ENCODE data around the gene AKAP7. TPM values are rescaled to one million over a fixed set of nuclear protein-coding genes. Genes with fewer than 3 reads are reported as not detected.

AKAP7 gene
- polyA plus RNA-seq, 2 of the 4 experiments (the other 2 are of a cell fraction), result 2.5 to 3.7 TPM

DNA sequence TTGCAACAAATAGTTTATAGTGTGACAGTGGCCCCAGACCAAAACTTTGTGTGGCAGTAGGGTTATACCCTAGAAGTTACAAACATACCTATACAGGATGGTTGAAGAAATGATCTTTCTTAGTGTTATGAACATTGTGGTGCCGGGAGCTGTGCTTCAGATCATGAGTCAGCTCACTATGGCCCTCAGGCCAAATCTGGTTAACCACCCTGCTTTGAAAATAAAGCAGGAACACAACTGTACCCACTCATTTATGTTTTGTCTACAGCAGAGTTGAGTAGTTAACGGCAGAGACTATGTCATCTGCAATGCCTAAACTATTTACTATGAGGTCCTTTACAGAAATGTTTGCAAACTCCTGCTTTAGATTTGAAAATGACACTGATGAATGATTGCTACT is 24.3 kb downstream of the AKAP7 start:
- CTCF ChIA-PET, result no interaction called here
- Histone ChIP-seq H3K9me3 (no peaks in the 10 kb centered on the region), H3K27ac (no peak overlapping the region), H3K4me2 (no peak overlapping the region), H3K4me3 (no peak overlapping the region), H3K4me1 (no peaks in the 10 kb centered on the region)
- FAIRE-seq (no peak), DNase-seq (ENCODE audit: low read depth in 1 of 2, low spot score in 1 of 2) (no peak), ATAC-seq (no peak)
- POLR2A ChIA-PET, result no interaction called here
- TF ChIP-seq CHD2 (IDR thresholded peaks at IDR 0.05; ENCODE audit: low read length, partially characterized antibody), result no peak
- no peak for TF ChIP-seq SMC3 (IDR thresholded peaks at IDR 0.05)
- TF ChIP-seq HOXB13 (CRISPR knock-in tag; IDR thresholded peaks at IDR 0.05; ENCODE audit: low read depth), result no peak
- TF ChIP-seq ATOH8 (CRISPR knock-in tag; IDR thresholded peaks at IDR 0.05; ENCODE audit: low read depth), result no peak
- TF ChIP-seq FOSL2 (IDR thresholded peaks at IDR 0.05), result no peak
- no peak for TF ChIP-seq FOSL2 (CRISPR knock-in tag; IDR thresholded peaks at IDR 0.05)
- no peak for TF ChIP-seq JUN (IDR thresholded peaks at IDR 0.05)
- TF ChIP-seq FOSB (CRISPR knock-in tag; IDR thresholded peaks at IDR 0.05), result no peak
- no peak for TF ChIP-seq RAD21 (conservative IDR thresholded peaks at IDR 0.05 in 1 of 2, IDR thresholded peaks at IDR 0.05 in 1 of 2)
- WGBS (ENCODE audit: missing lambda C conversion rate), result 65% methylated on average over 2 of the region's 2 CpGs

GRCh38 chr6:131160254-131160758 is 25.0 kb downstream of the AKAP7 start:
- ChIA-PET CTCF (no interaction called here), POLR2A (no interaction called here)
- H3K4me2 ChIP-seq, result no peak overlapping the region
- no peak for TF ChIP-seq RCOR1 (IDR thresholded peaks at IDR 0.05; ENCODE audit: low read depth, low read length)
- TF ChIP-seq CTCF (IDR thresholded peaks at IDR 0.05), result no peak
- TF ChIP-seq HEYL (CRISPR knock-in tag; IDR thresholded peaks at IDR 0.05), result no peak
- TF ChIP-seq, protein P1, sequence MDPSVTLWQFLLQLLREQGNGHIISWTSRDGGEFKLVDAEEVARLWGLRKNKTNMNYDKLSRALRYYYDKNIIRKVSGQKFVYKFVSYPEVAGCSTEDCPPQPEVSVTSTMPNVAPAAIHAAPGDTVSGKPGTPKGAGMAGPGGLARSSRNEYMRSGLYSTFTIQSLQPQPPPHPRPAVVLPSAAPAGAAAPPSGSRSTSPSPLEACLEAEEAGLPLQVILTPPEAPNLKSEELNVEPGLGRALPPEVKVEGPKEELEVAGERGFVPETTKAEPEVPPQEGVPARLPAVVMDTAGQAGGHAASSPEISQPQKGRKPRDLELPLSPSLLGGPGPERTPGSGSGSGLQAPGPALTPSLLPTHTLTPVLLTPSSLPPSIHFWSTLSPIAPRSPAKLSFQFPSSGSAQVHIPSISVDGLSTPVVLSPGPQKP (IDR thresholded peaks at IDR 0.05; ENCODE audit: low read depth, low read length), result no peak
- TF ChIP-seq, protein P2, sequence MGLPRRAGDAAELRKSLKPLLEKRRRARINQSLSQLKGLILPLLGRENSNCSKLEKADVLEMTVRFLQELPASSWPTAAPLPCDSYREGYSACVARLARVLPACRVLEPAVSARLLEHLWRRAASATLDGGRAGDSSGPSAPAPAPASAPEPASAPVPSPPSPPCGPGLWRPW (IDR thresholded peaks at IDR 0.05), result no peak
- no peak for TF ChIP-seq TP53 (CRISPR knock-in tag; IDR thresholded peaks at IDR 0.05)
- TF ChIP-seq POLR2AphosphoS2 (conservative IDR thresholded peaks at IDR 0.05; ENCODE audit: low read length), result no peak
- TF ChIP-seq ZC3H11A (IDR thresholded peaks at IDR 0.05), result no peak
- no peak for TF ChIP-seq JUNB (IDR thresholded peaks at IDR 0.05)
- no peak for TF ChIP-seq CBX8 (IDR thresholded peaks at IDR 0.05)
- TF ChIP-seq PBX3 (IDR thresholded peaks at IDR 0.05), result no peak
- TF ChIP-seq RARB (CRISPR knock-in tag; IDR thresholded peaks at IDR 0.05), result no peak
- TF ChIP-seq MAFK (IDR thresholded peaks at IDR 0.05; ENCODE audit: partially characterized antibody), result no peak
- TF ChIP-seq TFCP2L1 (CRISPR knock-in tag; IDR thresholded peaks at IDR 0.05), result no peak
- no peak for TF ChIP-seq KDM1A (IDR thresholded peaks at IDR 0.05; ENCODE audit: low read depth)
- TF ChIP-seq FOXS1 (CRISPR knock-in tag; IDR thresholded peaks at IDR 0.05), result no peak
- TF ChIP-seq RAD21 (conservative IDR thresholded peaks at IDR 0.05 in 1 of 2, IDR thresholded peaks at IDR 0.05 in 1 of 2), result no peak
- no peak for TF ChIP-seq ATOH8 (CRISPR knock-in tag; IDR thresholded peaks at IDR 0.05; ENCODE audit: low read depth)
- no peak for TF ChIP-seq SMC3 (IDR thresholded peaks at IDR 0.05)
- TF ChIP-seq GATA3 (IDR thresholded peaks at IDR 0.05; ENCODE audit: borderline replicate concordance), result no peak
- DNase-seq (ENCODE audit: low read depth in 1 of 2, low spot score in 1 of 2) (no peak), FAIRE-seq (no peak), ATAC-seq (no peak)
- WGBS (ENCODE audit: missing lambda C conversion rate), result 29% methylated on average over 1 of the region's 1 CpG
- no peaks in the 10 kb centered on the region for H3K9me3 ChIP-seq
- no peaks in the 10 kb centered on the region for H3K4me1 ChIP-seq
- no peak overlapping the region for H3K27ac ChIP-seq
- H3K4me3 ChIP-seq, result no peak overlapping the region
